ENCODE data around the gene USP53. TPM values are rescaled to one million over a fixed set of nuclear protein-coding genes. Genes with fewer than 3 reads are reported as not detected.
"Not testable (repeated sequence)": the region's sequence is repeated elsewhere in the genome, so short reads cannot be mapped to it uniquely, and the experiment has no call there.

USP53 gene
- polyA plus RNA-seq, 3 donors, result 33.3 to 47.0 (median 42.6) TPM

DNA sequence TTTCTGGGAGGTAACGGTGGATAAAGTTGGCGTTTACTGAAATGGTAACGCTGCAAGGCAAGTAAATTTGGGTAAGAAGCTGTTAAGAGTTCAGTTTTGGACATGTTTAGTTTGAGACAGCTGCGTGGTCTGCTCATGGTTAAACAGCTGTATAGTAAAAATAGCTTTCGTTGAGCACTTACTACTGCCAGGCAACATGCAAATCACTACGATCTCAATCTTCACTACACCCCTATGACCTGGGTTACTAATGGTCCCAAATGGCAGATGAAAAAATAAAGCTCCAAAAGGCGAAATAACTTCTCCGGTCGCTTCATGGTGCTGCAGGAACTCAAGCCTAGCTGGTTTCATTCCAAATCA is 87.2 kb downstream of the USP53 start:
- DNase-seq (ENCODE audit: extremely low read depth in 1 of 11, low read depth in 9 of 11, low spot score in 4 of 11), result peak in 1 of 11 donors; percentile 21

DNA sequence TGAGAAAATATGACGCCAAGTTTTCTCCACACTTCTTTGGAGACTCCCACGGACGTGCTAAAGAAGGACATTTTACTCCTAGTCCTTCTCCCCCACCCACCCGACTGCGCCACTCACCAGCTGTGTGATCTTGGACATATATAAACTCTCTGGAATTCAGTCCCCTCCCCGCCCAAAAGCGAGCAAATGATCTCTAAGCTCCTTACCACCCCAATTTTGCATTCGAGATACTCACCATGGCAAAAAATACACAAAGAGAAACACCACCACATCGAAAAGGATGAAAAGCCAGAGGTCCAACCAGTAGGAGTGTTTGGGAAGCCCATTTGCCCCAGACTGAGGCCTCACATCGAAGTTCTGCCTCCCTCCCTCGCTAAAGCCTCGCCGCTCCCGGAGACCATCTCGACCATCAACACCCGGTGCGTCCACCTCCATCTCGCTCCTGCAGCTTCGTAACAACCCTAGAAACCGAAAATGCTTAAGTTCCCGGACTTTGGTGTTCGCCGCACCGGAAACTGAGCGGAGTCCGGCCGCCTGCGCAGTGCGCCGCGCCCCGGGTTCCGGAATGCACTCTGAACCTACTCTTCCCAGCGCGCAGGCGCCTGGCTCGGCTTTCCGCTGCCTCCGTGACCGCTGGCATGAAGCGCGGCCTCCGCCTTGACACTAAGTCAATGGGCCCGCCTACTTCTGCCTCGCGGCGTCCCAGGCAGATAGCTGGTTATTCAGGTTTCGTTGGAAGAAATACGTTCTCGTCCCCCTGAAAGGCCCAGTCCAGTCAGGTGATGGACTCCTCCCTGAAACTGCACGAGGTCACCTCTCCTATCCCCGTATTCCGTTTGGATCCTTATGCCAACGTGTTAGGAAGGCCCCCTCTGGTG is 87.8 kb downstream of the USP53 start:
- peak; percentile 76 to 90 (median 84) for DNase-seq (ENCODE audit: extremely low read depth in 1 of 11, low read depth in 9 of 11, low spot score in 4 of 11)

- DNase-seq (ENCODE audit: extremely low read depth in 1 of 11, low read depth in 9 of 11, low spot score in 4 of 11), result no peak
Observed at GRCh38 chr4:119302073-119302832, 89.7 kb downstream of the USP53 start.

- DNase-seq (ENCODE audit: extremely low read depth in 1 of 11, low read depth in 9 of 11, low spot score in 4 of 11), result no peak
Observed at GRCh38 chr4:119303587-119304305, 91.2 kb downstream of the USP53 start.

- no peak for DNase-seq (ENCODE audit: extremely low read depth in 1 of 11, low read depth in 9 of 11, low spot score in 4 of 11)
Observed at GRCh38 chr4:119304431-119304830, 91.9 kb downstream of the USP53 start.

- no peak for DNase-seq (ENCODE audit: extremely low read depth in 1 of 11, low read depth in 9 of 11, low spot score in 4 of 11)
Observed at GRCh38 chr4:119307606-119308005, 95.1 kb downstream of the USP53 start.

- DNase-seq (ENCODE audit: extremely low read depth in 1 of 11, low read depth in 9 of 11, low spot score in 4 of 11), result no peak
Observed at GRCh38 chr4:119310826-119311225, 98.3 kb downstream of the USP53 start.

DNA sequence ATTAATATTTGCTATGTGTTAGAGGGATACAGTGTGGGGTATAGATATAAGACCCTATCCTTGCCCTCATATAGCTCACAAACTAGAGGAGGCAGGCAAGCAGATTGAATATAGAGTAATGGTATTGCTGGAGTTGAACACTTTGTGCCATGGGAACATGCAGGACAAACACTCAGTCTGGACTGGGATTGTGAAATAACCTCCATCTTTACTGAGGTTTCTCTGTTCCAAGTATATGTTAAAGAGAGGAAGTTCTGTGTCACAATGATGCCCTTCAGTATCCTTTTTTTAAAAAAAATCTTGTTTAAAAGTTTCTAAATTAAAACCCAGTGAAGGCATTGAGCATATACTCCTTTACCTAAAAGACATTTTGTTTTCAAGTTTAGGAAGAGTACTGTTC is 100.7 kb downstream of the USP53 start:
- no peak for DNase-seq (ENCODE audit: extremely low read depth in 1 of 11, low read depth in 9 of 11, low spot score in 4 of 11)

GRCh38 chr4:119314356-119314755 is 101.8 kb downstream of the USP53 start:
- peak in 6 of 11 donors; percentile 13 to 47 (median 23) for DNase-seq (ENCODE audit: extremely low read depth in 1 of 11, low read depth in 9 of 11, low spot score in 4 of 11)

GRCh38 chr4:119315036-119315435 is 102.5 kb downstream of the USP53 start:
- no peak for DNase-seq (ENCODE audit: extremely low read depth in 1 of 11, low read depth in 9 of 11, low spot score in 4 of 11)

- DNase-seq (ENCODE audit: extremely low read depth in 1 of 11, low read depth in 9 of 11, low spot score in 4 of 11), result no peak
Observed at GRCh38 chr4:119317990-119318389, 105.5 kb downstream of the USP53 start.

DNA sequence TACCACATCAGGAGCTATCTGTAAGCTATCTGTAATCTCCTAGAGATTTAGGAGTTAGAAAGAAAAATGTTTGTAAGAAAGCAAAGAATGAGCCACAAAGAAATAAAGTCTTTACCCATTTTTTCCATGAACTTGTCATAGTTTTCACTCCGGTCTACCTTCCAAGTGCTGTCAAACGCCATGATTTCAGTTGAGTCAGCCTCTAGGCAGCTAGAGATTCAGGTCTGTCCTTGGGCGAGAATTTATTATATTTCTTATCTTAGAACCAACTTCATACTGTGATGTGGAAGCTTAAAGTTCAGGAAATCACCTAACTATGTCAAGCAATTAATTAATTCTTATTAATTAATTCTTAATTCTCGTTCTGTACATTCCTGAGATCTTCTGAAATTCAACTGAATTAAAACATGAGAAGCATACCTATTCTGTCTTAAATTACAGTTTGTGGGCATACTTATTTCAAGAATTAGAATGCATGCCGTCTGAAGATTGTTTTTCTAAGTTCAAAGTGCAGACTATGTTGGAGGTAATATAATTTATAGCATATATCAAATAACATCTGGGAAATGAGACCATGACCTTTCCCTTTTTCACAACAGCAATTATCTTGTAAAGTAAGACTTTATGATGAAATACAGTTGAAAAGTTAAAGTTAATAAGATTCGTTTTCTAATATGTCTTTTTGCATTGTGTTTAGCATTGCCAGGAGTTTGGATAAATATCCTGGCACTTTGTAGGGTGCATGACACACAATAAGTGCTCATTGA is 109.6 kb downstream of the USP53 start, which contains the start of gene FABP2:
Gene FABP2, minus strand, starts transcription at position 218 of the 767 bp plus-strand sequence. Its CDS starts 36 bp downstream, at position 182.
- no peak for DNase-seq (ENCODE audit: extremely low read depth in 1 of 11, low read depth in 9 of 11, low spot score in 4 of 11)

- no peak for DNase-seq (ENCODE audit: extremely low read depth in 1 of 11, low read depth in 9 of 11, low spot score in 4 of 11)
Observed at GRCh38 chr4:119328695-119329094, 116.2 kb downstream of the USP53 start.

DNA sequence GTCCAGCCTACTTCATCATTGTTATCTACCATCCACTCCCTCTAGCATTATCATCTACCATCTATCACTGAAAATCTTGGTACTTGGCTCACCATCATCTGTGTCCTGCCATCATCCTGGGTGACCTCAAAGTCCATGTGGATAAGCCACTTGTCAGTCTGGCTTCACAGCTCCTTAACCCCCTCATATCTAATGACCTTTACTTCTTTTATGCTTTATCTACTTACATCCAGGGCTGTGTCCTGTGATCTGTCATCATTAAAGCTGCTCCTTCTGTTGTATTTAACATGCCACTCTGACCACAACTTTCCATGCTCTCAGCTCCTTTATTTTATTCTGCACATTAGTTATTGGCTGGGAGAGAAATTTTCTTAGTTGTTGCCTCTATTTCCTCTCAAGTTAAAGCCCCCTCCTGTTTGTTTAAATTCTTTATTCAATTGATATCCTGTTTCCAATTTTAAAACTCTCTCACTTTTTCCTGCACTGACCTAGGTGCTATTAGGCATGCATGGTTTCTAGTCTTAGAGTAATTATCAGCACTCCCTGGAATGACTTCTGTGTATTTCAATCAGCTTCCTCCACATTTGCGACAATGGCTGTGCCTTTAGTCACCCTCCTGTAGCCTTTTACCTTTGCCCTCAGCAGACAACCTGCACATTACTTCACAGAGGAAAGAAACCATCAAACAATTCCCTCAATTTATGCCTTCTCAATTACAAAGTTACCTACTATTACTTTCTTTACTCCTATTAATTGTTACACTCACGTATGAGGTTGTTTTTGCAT is 117.5 kb downstream of the USP53 start:
- no peak for DNase-seq (ENCODE audit: extremely low read depth in 1 of 11, low read depth in 9 of 11, low spot score in 4 of 11)

- DNase-seq (ENCODE audit: extremely low read depth in 1 of 11, low read depth in 9 of 11, low spot score in 4 of 11), result not testable (repeated sequence)
Observed at GRCh38 chr4:119336332-119336979, 123.9 kb downstream of the USP53 start.

DNA sequence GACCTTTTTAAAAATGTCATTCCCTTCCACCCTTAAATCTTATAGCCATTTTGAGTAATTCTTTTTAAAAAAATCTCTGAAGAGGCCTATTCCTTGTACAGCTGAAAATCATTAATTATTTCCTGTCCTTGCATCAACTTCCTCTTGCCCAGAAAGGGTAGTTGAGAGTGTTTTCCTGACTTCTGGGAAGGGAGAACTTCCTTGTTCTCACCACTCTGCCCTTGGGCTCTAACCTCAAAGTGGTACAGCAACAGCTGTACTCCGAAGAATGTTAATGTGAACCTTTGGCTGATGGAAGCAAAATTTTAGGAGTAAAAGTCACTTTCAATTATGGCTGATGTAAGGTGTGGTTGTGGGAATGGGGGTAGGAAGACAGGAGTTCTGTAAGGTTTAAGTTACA is 124.5 kb downstream of the USP53 start:
- DNase-seq (ENCODE audit: extremely low read depth in 1 of 11, low read depth in 9 of 11, low spot score in 4 of 11), result no peak

GRCh38 chr4:119339895-119340294 is 127.4 kb downstream of the USP53 start:
- not testable (repeated sequence) for DNase-seq (ENCODE audit: extremely low read depth in 1 of 11, low read depth in 9 of 11, low spot score in 4 of 11)

DNA sequence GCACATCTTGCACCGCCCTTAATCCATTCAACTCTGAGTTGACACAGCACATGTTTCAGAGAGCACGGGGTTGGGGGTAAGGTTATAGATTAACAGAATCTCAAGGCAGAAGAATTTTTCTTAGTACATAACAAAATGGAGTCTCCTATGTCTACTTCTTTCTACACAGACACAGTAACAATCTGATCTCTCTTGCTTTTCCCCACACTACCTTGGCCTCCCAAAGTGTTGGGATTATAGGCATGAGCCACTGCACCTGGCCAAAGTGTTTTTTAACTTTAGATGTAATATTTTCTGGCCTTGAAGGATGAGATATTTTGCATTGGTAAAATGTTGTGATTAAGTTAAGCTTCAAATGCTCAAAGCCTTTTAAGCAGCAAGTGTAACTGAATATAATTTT is 130.8 kb downstream of the USP53 start:
- DNase-seq (ENCODE audit: extremely low read depth in 1 of 11, low read depth in 9 of 11, low spot score in 4 of 11), result not testable (repeated sequence)

Measured in renal cortex interstitium (tissue), 11 donors.